ENCODE data around the gene EPHA1.

EPHA1 gene

GRCh38 chr7:143346018-143346417 is 62.6 kb downstream of the EPHA1 start:
- DNase-seq (ENCODE audit: low read depth): no peak

GRCh38 chr7:143345428-143345900 is 63.2 kb downstream of the EPHA1 start:
- peak; percentile 46 for DNase-seq (ENCODE audit: low read depth)

- DNase-seq (ENCODE audit: low read depth): no peak
Observed at GRCh38 chr7:143343596-143343995, 65.1 kb downstream of the EPHA1 start.

GRCh38 chr7:143341842-143342241 is 66.8 kb downstream of the EPHA1 start:
- DNase-seq (ENCODE audit: low read depth): no peak

Measured in stimulated activated CD8-positive, alpha-beta memory T cell treated with anti-CD3 and anti-CD28 coated beads, Interleukin-12 subunit alpha, Interleukin-12 subunit beta, amount 100 ng/mL, for 1 hour (primary cell).